Astrocyte (in vitro differentiated cells and primary cell): ENCODE data around the gene ARID3B. TPM values are rescaled to one million over a fixed set of nuclear protein-coding genes. Genes with fewer than 3 reads are reported as not detected.

Experiments used
- DNase-seq: peaks from one replicate; pipeline ENCODE4 v3.0.0-alpha.2; 2010; ENCODE audit warnings: low read depth
- FAIRE-seq: peaks from 2 replicates; lab custom pipeline; 2011; peaks lifted over from hg19 to GRCh38; lab: Jason Lieb, UNC
- H2AFZ ChIP-seq: 2 replicates; pipeline ENCODE4 v1.6.0; 2012; ENCODE audit warnings: low read depth, low read length, inconsistent platforms
- H3K27ac ChIP-seq: 2 replicates; pipeline ENCODE4 v1.5.1; 2011; ENCODE audit warnings: low read depth, low read length, inconsistent platforms
- H3K27me3 ChIP-seq: 2 replicates; pipeline ENCODE4 v1.6.0; 2011; ENCODE audit warnings: low read length, inconsistent platforms; ENCODE audit not compliant: insufficient read depth
- H3K36me3 ChIP-seq: 2 replicates; pipeline ENCODE4 v1.5.1; 2011; ENCODE audit warnings: low read length, inconsistent platforms; ENCODE audit not compliant: insufficient read depth
- H3K4me1 ChIP-seq: 2 replicates; pipeline ENCODE4 v1.5.1; 2011; ENCODE audit warnings: low read length, inconsistent platforms; ENCODE audit not compliant: insufficient read depth
- H3K4me2 ChIP-seq: 2 replicates; pipeline ENCODE4 v1.6.0; 2012; ENCODE audit warnings: low read length, inconsistent platforms
- H3K4me3 ChIP-seq: 2 replicates; pipeline ENCODE4 v1.5.1; 2011; ENCODE audit warnings: low read depth, mild to moderate bottlenecking, low read length, inconsistent platforms; ENCODE audit not compliant: insufficient read depth
- H3K79me2 ChIP-seq: 2 replicates; pipeline ENCODE4 v1.6.0; 2012; ENCODE audit warnings: mild to moderate bottlenecking, low read length, inconsistent platforms; ENCODE audit not compliant: insufficient read depth
- H3K9ac ChIP-seq: 2 replicates; pipeline ENCODE4 v1.6.0; 2012; ENCODE audit warnings: mild to moderate bottlenecking, low read length, inconsistent platforms
- H3K9me3 ChIP-seq: 2 replicates; pipeline ENCODE4 v1.5.1; 2012; ENCODE audit warnings: low read depth, mild to moderate bottlenecking, low read length, inconsistent platforms; ENCODE audit not compliant: insufficient read depth
- H4K20me1 ChIP-seq: 2 replicates; pipeline ENCODE4 v1.6.0; 2012; ENCODE audit warnings: low read length, inconsistent platforms; ENCODE audit not compliant: insufficient read depth
- H3K27ac Mint-ChIP-seq: one replicate; pipeline ENCODE4 v1.8.0; 2021; ENCODE audit warnings: mild to moderate bottlenecking, mixed read lengths; ENCODE audit not compliant: unreplicated experiment
- H3K27me3 Mint-ChIP-seq: one replicate; pipeline ENCODE4 v1.8.0; 2021; ENCODE audit warnings: low read depth, mixed read lengths; ENCODE audit not compliant: unreplicated experiment
- H3K36me3 Mint-ChIP-seq: one replicate; pipeline ENCODE4 v1.8.0; 2021; ENCODE audit warnings: low read depth, mixed read lengths; ENCODE audit not compliant: unreplicated experiment
- H3K4me1 Mint-ChIP-seq: one replicate; pipeline ENCODE4 v1.8.0; 2021; ENCODE audit warnings: low read depth, mixed read lengths; ENCODE audit not compliant: unreplicated experiment
- H3K4me3 Mint-ChIP-seq: one replicate; pipeline ENCODE4 v1.8.0; 2021; ENCODE audit warnings: mild to moderate bottlenecking, moderate library complexity, mixed read lengths; ENCODE audit not compliant: unreplicated experiment
- H3K9me3 Mint-ChIP-seq: one replicate; pipeline ENCODE4 v1.8.0; 2021; ENCODE audit warnings: mild to moderate bottlenecking, mixed read lengths; ENCODE audit not compliant: unreplicated experiment
- EZH2 ChIP-seq: IDR thresholded peaks from 2 replicates; pipeline ENCODE4 v1.6.1; 2012; ENCODE audit warnings: mild to moderate bottlenecking, low read length, inconsistent platforms; ENCODE audit not compliant: insufficient read depth
- total RNA-seq: library from RNA; stranded (reverse); gene quantifications from 2 replicates; pipeline ENCODE4 v1.2.1, GENCODE V29; 2021
- TF ChIP-seq, protein P1 (sequence below): IDR thresholded peaks from 2 replicates; pipeline ENCODE4 v1.5.1; 2011; ENCODE audit warnings: low read depth, mild to moderate bottlenecking, inconsistent platforms, low read length, moderate library complexity; ENCODE audit not compliant: insufficient read depth

ARID3B gene
- total RNA-seq, 1 donor from 2014 or later = 18.5 TPM

- no peak for TF ChIP-seq EZH2
- TF ChIP-seq, protein P1, sequence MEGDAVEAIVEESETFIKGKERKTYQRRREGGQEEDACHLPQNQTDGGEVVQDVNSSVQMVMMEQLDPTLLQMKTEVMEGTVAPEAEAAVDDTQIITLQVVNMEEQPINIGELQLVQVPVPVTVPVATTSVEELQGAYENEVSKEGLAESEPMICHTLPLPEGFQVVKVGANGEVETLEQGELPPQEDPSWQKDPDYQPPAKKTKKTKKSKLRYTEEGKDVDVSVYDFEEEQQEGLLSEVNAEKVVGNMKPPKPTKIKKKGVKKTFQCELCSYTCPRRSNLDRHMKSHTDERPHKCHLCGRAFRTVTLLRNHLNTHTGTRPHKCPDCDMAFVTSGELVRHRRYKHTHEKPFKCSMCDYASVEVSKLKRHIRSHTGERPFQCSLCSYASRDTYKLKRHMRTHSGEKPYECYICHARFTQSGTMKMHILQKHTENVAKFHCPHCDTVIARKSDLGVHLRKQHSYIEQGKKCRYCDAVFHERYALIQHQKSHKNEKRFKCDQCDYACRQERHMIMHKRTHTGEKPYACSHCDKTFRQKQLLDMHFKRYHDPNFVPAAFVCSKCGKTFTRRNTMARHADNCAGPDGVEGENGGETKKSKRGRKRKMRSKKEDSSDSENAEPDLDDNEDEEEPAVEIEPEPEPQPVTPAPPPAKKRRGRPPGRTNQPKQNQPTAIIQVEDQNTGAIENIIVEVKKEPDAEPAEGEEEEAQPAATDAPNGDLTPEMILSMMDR = no peak
- H3K36me3 Mint-ChIP-seq = peaks cover 30% of the 10 kb centered on the region
- no peak overlapping the region for H3K27ac ChIP-seq
- no peaks in the 10 kb centered on the region for H3K9me3 Mint-ChIP-seq
- FAIRE-seq (no peak), DNase-seq (no peak)
- H3K4me1 Mint-ChIP-seq = peaks cover 13% of the 10 kb centered on the region
- H3K9me3 ChIP-seq = no peaks in the 10 kb centered on the region
- H3K27ac Mint-ChIP-seq = no peak overlapping the region
- H3K79me2 ChIP-seq = peaks cover 80% of the 10 kb centered on the region
- peaks cover 56% of the 10 kb centered on the region for H3K36me3 ChIP-seq
- H3K4me3 Mint-ChIP-seq = no peak overlapping the region
- H3K4me3 ChIP-seq = no peak overlapping the region
- peaks cover 8% of the 10 kb centered on the region for H3K4me1 ChIP-seq
- peaks cover 98% of the 10 kb centered on the region for H4K20me1 ChIP-seq
- H3K9ac ChIP-seq = no peak overlapping the region
- H2AFZ ChIP-seq = no peak overlapping the region
- H3K4me2 ChIP-seq = no peak overlapping the region
- no peaks in the 10 kb centered on the region for H3K27me3 ChIP-seq
- H3K27me3 Mint-ChIP-seq = no peaks in the 10 kb centered on the region
These were observed 80.5 kb downstream of the ARID3B start for GRCh38 chr15:74621546-74621920.

- H3K36me3 Mint-ChIP-seq = peaks cover 30% of the 10 kb centered on the region
- Histone ChIP-seq H3K79me2 (peaks cover 76% of the 10 kb centered on the region), H3K4me1 (peaks cover 4% of the 10 kb centered on the region), H4K20me1 (peaks cover 98% of the 10 kb centered on the region), H2AFZ (no peak overlapping the region), H3K36me3 (peaks cover 60% of the 10 kb centered on the region), H3K4me2 (no peak overlapping the region), H3K27me3 (no peaks in the 10 kb centered on the region), H3K4me3 (no peak overlapping the region), H3K27ac (no peak overlapping the region), H3K9me3 (no peaks in the 10 kb centered on the region), H3K9ac (no peak overlapping the region)
- H3K9me3 Mint-ChIP-seq = no peaks in the 10 kb centered on the region
- FAIRE-seq (no peak), DNase-seq (no peak)
- peaks cover 10% of the 10 kb centered on the region for H3K4me1 Mint-ChIP-seq
- H3K27me3 Mint-ChIP-seq = no peaks in the 10 kb centered on the region
- no peak overlapping the region for H3K27ac Mint-ChIP-seq
- H3K4me3 Mint-ChIP-seq = no peak overlapping the region
- TF ChIP-seq EZH2 = no peak
- TF ChIP-seq, protein P1 = no peak
These were observed 80.9 kb downstream of the ARID3B start for GRCh38 chr15:74621936-74622335.

- Histone ChIP-seq H3K27ac (no peak overlapping the region), H3K4me1 (no peaks in the 10 kb centered on the region), H3K36me3 (peaks cover 68% of the 10 kb centered on the region), H3K79me2 (peaks cover 68% of the 10 kb centered on the region), H3K27me3 (no peaks in the 10 kb centered on the region), H3K9me3 (no peaks in the 10 kb centered on the region), H3K4me3 (no peak overlapping the region), H3K4me2 (no peak overlapping the region), H2AFZ (no peak overlapping the region), H3K9ac (no peak overlapping the region), H4K20me1 (peaks cover 98% of the 10 kb centered on the region)
- H3K4me1 Mint-ChIP-seq = peaks cover 5% of the 10 kb centered on the region
- DNase-seq (no peak), FAIRE-seq (no peak)
- H3K27ac Mint-ChIP-seq = no peak overlapping the region
- H3K9me3 Mint-ChIP-seq = no peaks in the 10 kb centered on the region
- H3K4me3 Mint-ChIP-seq = no peak overlapping the region
- TF ChIP-seq EZH2 = no peak
- TF ChIP-seq, protein P1 = no peak
- no peaks in the 10 kb centered on the region for H3K27me3 Mint-ChIP-seq
- H3K36me3 Mint-ChIP-seq = peaks cover 34% of the 10 kb centered on the region
These were observed 81.7 kb downstream of the ARID3B start for GRCh38 chr15:74622758-74623157.
